A673 (cell line): ENCODE data around the gene CPOX. TPM values are rescaled to one million over a fixed set of nuclear protein-coding genes. Genes with fewer than 3 reads are reported as not detected.
A peak's percentile ranks its signal among the peaks of the same experiment; 100 is the strongest.

Experiments
- BruUV-seq: library from RNA; stranded (reverse); fragments of 400-500 nt; replicated peaks from 2 replicates; lab custom pipeline; 2021; lab: Mats Ljungman, UMichigan
- CTCF ChIA-PET: fragments of 300-600 bp; sonication (Branson Sonifier 250); formaldehyde crosslinking; loops from one replicate; lab custom pipeline; 2022; ENCODE audit warnings: antibody characterized with exemption; lab: Charles Lee
- POLR2A ChIA-PET: fragments of 300-600 bp; sonication (Branson Sonifier 250); formaldehyde crosslinking; loops from one replicate; lab custom pipeline; 2022; ENCODE audit warnings: antibody characterized with exemption; ENCODE audit not compliant: low non-redundant PET; lab: Charles Lee
- DNase-seq: peaks from one replicate; pipeline ENCODE4 v3.0.0-alpha.2; 2015; ENCODE audit warnings: low spot score
- H3K27ac ChIP-seq: fragments of 200-600 bp; sonication (generic); 2 replicates; pipeline ENCODE4 v1.5.1; 2016; ENCODE audit warnings: mixed run types, low read depth, mild to moderate bottlenecking, mixed read lengths, antibody characterized with exemption, low read length; ENCODE audit not compliant: poor library complexity, severe bottlenecking
- H3K27me3 ChIP-seq: fragments of 200-600 bp; sonication (generic); replicated peaks from 2 replicates; pipeline ENCODE4 v1.6.1; 2017; ENCODE audit warnings: mixed run types, low read depth, mild to moderate bottlenecking, mixed read lengths, antibody characterized with exemption, low read length; ENCODE audit not compliant: insufficient read depth, poor library complexity
- H3K36me3 ChIP-seq: fragments of 200-600 bp; sonication (generic); 2 replicates; pipeline ENCODE4 v1.6.1; 2016; ENCODE audit warnings: mixed run types, mild to moderate bottlenecking, mixed read lengths, antibody characterized with exemption, low read length; ENCODE audit not compliant: insufficient read depth, poor library complexity, severe bottlenecking
- H3K4me1 ChIP-seq: fragments of 200-600 bp; sonication (generic); 2 replicates; pipeline ENCODE4 v1.6.1; 2017; ENCODE audit warnings: mixed run types, mild to moderate bottlenecking, mixed read lengths, antibody characterized with exemption, low read length; ENCODE audit not compliant: insufficient read depth, poor library complexity, severe bottlenecking
- H3K4me3 ChIP-seq: fragments of 200-600 bp; sonication (generic); 2 replicates; pipeline ENCODE4 v1.5.1; 2016; ENCODE audit warnings: low read depth, mixed run types, mild to moderate bottlenecking, mixed read lengths, low read length; ENCODE audit not compliant: poor library complexity, severe bottlenecking
- H3K9me3 ChIP-seq: fragments of 200-600 bp; sonication (generic); 2 replicates; pipeline ENCODE4 v1.6.1; 2016; ENCODE audit warnings: mixed run types, low read depth, mild to moderate bottlenecking, mixed read lengths, antibody characterized with exemption, low read length; ENCODE audit not compliant: poor library complexity, severe bottlenecking
- CTCF ChIP-seq: fragments of 300-800, 200-600 bp; sonication (generic); conservative IDR thresholded peaks from 2 replicates; pipeline ENCODE4 v1.5.1; 2017; ENCODE audit warnings: low read depth, mild to moderate bottlenecking, antibody characterized with exemption, low read length, moderate library complexity, mixed read lengths
- EZH2 ChIP-seq: fragments of 200-600 bp; sonication (generic); IDR thresholded peaks from 2 replicates; pipeline ENCODE4 v1.6.1; 2017; ENCODE audit warnings: borderline replicate concordance, low read depth, mild to moderate bottlenecking, mixed read lengths, antibody characterized with exemption, low read length; ENCODE audit not compliant: poor library complexity, severe bottlenecking
- intact Hi-C: fragments of 100-400 bp; cut with micrococcal nuclease; formaldehyde crosslinking; loops from one replicate; pipeline ENCODE4 v1.10.0; 2022; ENCODE audit not compliant: unreplicated experiment
- total RNA-seq: library from RNA; stranded (reverse); gene quantifications from 2 replicates; pipeline ENCODE4 v1.2.3, GENCODE V29; 2021

The CPOX gene
- total RNA-seq, 1 experiment from 2014 or later, result 27.7 TPM

GRCh38 chr3:98612996-98613517 lies 19.6 kb upstream of the CPOX start:
- ChIA-PET POLR2A (no interaction called here), CTCF (no interaction called here)
- no peaks in the 10 kb centered on the region for H3K36me3 ChIP-seq
- TF ChIP-seq CTCF, result no peak
- no peak for TF ChIP-seq EZH2
- no TSS peak for BruUV-seq
- no peak for DNase-seq
- H3K4me1 ChIP-seq, result no peaks in the 10 kb centered on the region
- no peaks in the 10 kb centered on the region for H3K27me3 ChIP-seq
- no peak overlapping the region for H3K27ac ChIP-seq
- intact Hi-C loops, result no loop called here
- no peaks in the 10 kb centered on the region for H3K9me3 ChIP-seq
- no peak overlapping the region for H3K4me3 ChIP-seq

GRCh38 chr3:98612587-98612986 lies 19.2 kb upstream of the CPOX start:
- H3K4me1 ChIP-seq, result no peaks in the 10 kb centered on the region
- TF ChIP-seq EZH2 (no peak), CTCF (peak; percentile 39; the same call in 1 of the 2 replicates)
- no TSS peak for BruUV-seq
- H3K27me3 ChIP-seq, result no peaks in the 10 kb centered on the region
- H3K36me3 ChIP-seq, result no peaks in the 10 kb centered on the region
- no peak overlapping the region for H3K4me3 ChIP-seq
- no peak overlapping the region for H3K27ac ChIP-seq
- peak; percentile 23 for DNase-seq
- intact Hi-C loops, result no loop called here
- ChIA-PET POLR2A (no interaction called here), CTCF (no interaction called here)
- H3K9me3 ChIP-seq, result no peaks in the 10 kb centered on the region

GRCh38 chr3:98608029-98608428 lies 14.6 kb upstream of the CPOX start:
- BruUV-seq, result no TSS peak

More at GRCh38 chr3:98608029-98608428, 14.6 kb upstream of the CPOX start:
- no peaks in the 10 kb centered on the region for H3K4me1 ChIP-seq
- H3K36me3 ChIP-seq, result no peaks in the 10 kb centered on the region
- intact Hi-C loops, result loop anchor here (10.0 kb wide), 1 partner anchor 1147 kb away; no protein-coding TSS in a partner anchor
- no peak overlapping the region for H3K27ac ChIP-seq
- no peaks in the 10 kb centered on the region for H3K27me3 ChIP-seq
- no peak overlapping the region for H3K4me3 ChIP-seq
- TF ChIP-seq CTCF, result no peak
- no peak for TF ChIP-seq EZH2
- H3K9me3 ChIP-seq, result no peaks in the 10 kb centered on the region
- ChIA-PET CTCF (no interaction called here), POLR2A (no interaction called here)
- DNase-seq, result no peak
